ENCODE measurements around the gene PARS2.

GRCh38 chr1:54796902-54797301 lies 32.6 kb upstream of the PARS2 start:
- TF ChIP-seq REST (IDR thresholded peaks at IDR 0.05) (no peak), MAX (IDR thresholded peaks at IDR 0.05) (no peak), CTCF (IDR thresholded peaks at IDR 0.05; ENCODE audit: low read depth, low read length, missing input control) (no peak), ATF3 (IDR thresholded peaks at IDR 0.05) (no peak), YY1 (IDR thresholded peaks at IDR 0.05) (no peak), FOXA1 (IDR thresholded peaks at IDR 0.05) (no peak), GABPA (IDR thresholded peaks at IDR 0.05 in 1 of 2, conservative IDR thresholded peaks at IDR 0.05 in 1 of 2) (no peak), NR2F2 (IDR thresholded peaks at IDR 0.05) (no peak), TAF1 (conservative IDR thresholded peaks at IDR 0.05) (no peak), SP1 (IDR thresholded peaks at IDR 0.05) (no peak), JUND (IDR thresholded peaks at IDR 0.05) (no peak), RXRA (IDR thresholded peaks at IDR 0.05) (no peak)

All from liver (tissue), 3 donors.